ENCODE measurements around the gene HOXC12.

GRCh38 chr12:53947743-53948142 lies 7.0 kb upstream of the HOXC12 start:
- TF ChIP-seq CTCF (IDR thresholded peaks at IDR 0.05; ENCODE audit: borderline replicate concordance, extremely low read depth, low read length, poor library complexity, severe bottlenecking), result no peak
- no peak for TF ChIP-seq EZH2 (IDR thresholded peaks at IDR 0.05; ENCODE audit: borderline replicate concordance, low read depth, low read length, severe bottlenecking)
